Activated T-cell treated with anti-CD3 and anti-CD28 coated beads for 1 hour (primary cell): ENCODE measurements around the gene MYOF.
"Not testable (repeated sequence)": the region's sequence is repeated elsewhere in the genome, so short reads cannot be mapped to it uniquely, and the experiment has no call there.

Experiments
- DNase-seq: peaks from one replicate; pipeline ENCODE4 v3.0.0-alpha.2; 2020; ENCODE audit warnings: low read depth

The MYOF gene

DNA sequence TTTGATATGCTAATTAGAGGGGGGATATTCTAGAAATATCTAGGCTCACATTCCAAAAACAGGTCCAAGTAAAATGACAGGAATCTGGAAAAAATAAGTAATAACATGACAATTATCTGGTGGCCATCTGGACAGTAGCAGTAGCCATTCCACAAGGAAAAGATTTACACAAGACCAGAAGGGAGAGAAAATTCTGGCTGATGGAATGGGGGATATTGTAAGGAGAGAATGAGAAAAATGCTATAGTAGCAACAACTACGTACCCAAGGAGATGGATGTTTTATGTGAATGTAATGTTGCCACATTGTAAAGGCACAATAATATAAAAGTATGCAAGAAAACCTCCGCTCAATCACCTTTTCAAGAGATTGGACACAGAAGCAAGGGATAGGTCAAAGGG, 5.4 kb downstream of the MYOF start:
- no peak for DNase-seq

DNA sequence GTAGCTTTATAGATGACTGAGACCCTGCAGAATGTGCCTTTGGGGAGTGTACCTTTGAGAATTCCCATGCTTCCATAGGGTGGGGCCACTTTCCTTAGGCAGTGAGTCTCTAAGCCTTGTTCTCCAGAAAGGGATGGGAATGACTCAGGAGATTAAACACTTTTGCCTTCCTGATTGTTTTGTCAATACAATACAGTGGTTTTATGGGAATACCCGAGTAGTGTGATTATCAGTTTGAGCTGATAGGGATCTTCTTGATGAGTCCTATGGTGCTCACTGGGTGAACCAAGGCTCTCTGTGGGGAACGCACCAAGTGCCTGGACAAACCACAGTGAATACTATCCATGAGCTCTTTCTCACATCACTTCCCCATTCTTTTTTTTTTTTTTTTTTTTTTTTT, 6.3 kb downstream of the MYOF start:
- no peak for DNase-seq

DNA sequence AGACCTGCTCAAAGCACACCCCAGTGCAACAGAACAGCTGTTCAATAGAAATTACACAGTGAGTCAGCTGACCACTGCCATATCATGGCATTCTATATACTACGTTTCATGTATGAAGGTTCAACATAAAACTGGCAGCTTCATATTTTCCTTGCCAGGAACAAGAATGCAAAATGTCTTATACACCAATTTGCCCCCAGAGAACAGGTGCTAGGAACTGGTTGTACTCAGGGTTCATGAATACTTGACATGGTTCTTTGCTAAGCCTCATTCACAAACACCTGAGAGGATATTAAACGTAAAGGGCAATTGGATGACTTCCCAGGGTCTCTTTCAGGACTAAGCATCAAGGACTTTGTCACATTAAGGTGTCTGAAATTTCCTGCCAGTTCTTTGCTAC, 6.9 kb downstream of the MYOF start:
- DNase-seq, result no peak

DNA sequence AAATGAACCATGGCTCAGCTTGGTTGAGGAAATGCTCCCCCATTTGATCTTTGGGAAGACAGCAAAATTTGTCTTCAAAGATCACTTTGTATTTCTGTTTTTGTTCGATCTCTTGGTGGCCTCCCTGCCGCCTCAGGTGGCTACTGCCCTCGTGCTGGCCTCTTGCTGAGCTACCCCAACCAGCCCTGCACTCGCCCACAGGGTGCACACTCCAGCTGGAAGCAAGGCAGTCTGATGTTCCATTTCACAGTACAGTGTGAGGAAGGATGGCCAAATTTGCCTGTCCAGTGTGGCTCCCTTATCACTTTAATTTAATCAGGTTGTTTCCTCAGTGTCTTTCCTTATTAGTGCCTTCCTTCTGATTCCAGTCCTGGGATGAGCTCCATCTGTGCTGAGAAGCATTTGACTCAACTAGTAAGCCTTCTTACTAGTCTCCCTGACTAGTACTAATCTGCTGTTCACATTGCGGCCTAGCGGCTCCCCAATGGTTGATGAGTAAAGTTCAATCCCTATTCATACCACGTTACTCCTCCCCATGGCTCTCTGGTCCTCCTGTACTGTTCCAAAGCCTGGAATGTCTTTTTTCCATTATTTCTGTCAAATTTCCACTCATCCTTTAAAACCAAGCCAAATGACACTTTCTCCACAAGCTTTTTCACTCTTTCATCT, 8.2 kb downstream of the MYOF start:
- no peak for DNase-seq

DNA sequence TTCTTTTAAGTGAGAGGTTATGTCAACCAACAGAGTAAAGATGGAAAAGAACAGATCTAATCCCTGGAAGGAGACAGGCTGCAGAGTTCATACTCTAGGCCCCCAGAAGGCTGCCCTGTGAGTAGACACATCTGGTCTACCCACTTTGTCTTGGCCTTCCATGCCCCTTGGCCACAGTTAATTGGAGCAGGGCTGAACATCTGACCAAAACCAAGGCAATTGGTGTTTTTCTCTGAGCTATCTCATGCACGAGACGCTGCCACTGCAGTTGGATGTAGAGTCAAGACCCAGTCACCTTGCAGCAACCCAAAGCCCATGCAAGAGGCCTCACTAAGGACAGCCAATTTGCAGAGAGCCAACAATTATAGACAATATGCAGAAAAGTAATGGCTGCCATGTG, 9.0 kb downstream of the MYOF start:
- DNase-seq, result no peak

DNA sequence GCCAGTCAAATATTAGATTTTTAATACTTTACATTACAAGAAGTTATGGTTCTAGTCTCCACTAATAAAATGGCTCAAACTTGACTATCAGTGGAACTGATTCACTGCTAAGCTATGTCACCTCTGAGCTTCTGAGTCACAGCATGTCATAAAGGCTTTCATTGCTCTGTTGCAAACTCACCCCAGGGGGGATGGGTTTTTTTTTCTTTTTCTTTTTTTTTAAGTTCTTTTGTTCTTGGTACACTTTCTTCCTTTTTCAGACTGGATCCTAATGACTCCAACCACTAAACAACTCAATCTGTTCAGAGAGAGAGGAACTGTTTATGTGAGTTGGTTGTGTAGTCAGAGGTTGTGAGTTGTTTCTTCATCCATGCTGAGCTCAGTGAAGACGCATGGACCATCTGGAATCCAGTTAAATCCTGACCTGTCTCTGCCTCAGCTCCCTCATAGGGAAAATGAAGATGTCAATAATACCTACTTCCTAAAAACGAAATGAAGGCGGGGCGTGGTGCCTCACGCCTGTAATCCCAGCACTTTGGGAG, 11.0 kb downstream of the MYOF start:
- no peak for DNase-seq

DNA sequence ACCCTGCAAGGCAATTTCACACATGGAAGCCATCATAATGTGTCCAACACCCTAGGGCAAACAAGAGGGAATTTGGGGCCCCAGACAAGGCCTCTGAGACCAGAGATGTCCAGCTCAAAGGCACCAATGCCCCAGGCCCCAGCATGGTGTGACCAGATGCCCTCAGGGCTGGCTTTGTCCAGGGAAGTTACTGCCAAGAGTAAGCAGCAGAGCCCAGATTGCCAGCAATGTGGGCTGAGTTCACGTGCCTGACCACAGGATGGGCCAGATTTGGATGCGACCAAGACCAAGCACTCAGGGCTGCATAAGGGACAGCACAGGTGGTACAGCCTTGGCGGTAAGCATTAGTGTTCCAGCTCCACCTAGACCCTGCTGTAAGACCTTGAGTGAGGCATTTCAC, 12.7 kb downstream of the MYOF start:
- DNase-seq, result no peak

DNA sequence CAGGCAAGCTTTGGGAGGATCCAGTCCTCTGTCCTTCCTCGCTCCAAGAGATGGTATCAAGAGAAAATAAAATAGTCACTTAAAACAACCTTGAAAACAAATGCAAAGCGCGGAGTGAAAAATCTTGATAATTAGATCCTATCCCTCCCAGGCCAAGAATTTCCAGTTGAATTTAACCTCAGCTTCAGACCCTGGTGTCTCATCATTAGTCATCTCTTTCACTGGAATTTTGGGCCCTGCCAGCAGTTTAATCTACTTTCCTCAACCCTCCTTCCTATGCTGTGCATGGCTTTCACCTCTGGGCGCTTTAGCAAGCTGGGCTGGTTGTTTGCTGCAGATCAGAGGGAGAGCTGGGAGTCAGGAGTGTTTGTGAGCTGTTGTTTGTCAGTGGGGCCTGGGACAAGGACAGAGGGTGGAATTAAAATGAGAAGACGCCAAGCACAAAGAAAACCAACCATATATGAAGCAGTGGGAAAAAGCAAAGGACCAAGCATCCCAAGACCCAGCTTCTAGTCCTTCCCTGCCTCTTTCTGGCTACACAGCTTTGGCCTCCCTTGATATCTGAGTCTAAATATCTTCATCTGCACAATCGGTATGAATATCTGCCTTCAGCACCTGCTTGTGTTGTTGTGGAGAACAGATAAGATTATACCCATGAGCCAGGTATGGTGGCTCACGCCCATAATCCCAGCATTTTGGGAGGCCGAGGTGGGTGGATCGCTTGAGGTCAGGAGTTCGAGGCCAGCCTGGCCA, 13.5 kb downstream of the MYOF start:
- DNase-seq, result no peak

DNA sequence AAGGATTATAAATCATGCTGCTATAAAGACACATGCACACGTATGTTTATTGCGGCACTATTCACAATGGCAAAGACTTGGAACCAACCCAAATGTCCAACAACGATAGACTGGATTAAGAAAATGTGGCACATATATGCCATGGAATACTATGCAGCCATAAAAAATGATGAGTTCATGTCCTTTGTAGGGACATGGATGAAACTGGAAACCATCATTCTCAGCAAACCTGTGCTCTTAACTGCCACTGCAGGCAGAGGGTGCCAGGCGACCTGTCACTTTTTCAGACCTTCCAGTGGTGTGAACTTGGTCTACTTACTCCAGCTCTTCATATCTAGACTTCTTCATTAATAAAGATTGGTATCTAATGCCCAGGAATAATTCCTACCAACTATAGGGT, 14.5 kb downstream of the MYOF start:
- DNase-seq, result not testable (repeated sequence)

DNA sequence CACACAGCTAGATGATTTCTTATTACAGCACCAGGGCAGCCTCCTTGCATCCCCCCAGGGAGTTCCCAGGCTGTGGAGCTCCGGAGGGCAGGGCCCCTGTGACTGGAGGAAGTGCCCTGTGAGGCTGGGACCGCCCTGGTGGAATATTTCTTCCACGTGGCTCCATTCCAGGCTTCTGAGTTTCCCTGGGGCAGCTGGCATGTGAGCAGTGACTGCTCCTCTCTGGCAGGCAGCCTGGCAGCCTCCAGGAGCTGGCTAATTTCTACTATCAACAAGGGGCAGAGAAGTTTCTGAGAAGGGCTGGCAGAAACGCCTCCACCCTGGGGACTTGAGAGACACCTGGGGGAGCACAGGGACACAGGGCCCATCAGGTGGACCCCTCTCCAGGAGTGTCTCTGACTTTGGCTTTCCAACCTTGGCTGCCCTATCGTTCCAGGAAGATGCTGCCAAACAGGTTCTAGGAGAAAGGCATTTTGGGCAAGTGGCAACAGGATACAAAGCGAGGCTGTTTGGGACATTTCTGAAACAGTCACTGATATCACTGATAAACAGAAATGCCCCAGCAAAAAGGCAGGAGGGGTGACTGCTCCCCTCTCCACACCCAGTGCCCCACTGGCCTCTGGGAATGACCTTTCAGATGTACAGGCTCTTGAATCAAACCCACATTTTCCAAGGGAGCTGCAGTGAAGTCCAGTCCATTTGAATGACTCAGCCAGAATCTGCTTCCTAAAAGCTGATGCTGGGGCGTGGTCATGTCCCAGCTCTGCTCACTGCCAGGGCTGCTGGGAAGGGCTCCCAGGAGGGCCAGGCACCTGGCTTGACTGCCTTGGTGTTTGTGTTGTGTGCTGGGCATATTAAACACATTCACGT, 16.1 kb downstream of the MYOF start:
- no peak for DNase-seq

DNA sequence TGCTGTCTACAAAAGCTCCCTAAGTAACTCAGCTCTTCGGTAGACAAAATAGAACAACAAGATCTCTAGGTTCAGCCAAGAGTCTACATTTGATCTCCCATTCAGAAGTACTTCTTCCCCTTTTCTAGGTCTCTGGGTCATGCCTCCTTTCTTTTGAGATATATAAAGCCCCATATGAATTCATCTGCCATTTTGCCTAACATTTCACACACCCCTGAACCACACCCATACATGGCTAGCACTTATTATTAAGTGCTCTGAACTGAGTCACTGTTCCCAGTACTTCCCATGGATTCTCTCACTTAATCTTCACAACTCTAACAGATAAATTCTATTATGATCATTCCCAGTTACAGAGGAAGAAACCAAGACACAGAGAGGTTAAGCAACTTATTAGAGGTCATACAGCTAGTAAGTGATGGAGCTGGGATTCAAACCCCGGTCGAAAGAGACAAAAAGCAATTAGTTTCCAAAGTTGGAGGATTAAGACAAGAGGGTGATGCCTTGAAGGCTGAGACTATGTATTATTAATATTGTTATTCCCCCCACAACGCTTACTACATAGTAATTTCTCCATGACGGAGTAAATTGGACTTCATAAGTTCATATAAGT, 17.3 kb downstream of the MYOF start:
- no peak for DNase-seq

DNA sequence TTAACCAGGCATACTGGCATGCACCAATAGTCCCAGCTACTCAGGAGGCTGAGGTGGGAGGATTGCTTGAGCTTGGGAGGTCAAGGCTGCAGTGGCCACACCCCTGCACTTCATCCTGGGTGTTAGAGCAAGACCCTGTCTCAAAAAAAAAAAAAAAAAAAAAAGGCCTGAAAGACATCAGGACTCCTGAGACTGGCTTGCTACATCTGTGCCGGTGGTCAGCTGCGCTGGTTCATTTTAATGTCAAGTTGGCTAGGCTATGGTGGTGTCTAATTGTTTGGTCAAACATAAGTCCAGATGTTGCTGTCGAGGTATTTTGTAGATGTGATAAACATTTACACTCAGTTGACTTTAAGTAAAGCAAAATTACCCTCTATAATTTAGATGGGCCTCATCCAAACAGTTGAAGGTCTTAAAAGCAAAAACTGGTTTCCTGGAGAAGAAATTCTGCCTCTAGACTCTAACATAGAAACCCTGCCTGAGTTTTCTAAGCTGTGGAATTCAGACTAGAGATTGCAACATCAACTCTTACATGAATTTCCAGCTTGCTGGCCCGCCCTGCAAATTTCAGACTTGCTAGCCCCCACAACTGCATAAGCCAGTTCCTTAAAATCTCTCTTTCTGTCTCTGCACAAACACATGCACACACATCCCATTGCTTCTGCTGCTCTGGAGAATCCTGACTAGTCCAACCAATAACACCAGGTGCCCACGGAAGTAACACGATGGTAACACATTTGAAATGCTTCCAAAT, 18.2 kb downstream of the MYOF start:
- DNase-seq, result no peak

DNA sequence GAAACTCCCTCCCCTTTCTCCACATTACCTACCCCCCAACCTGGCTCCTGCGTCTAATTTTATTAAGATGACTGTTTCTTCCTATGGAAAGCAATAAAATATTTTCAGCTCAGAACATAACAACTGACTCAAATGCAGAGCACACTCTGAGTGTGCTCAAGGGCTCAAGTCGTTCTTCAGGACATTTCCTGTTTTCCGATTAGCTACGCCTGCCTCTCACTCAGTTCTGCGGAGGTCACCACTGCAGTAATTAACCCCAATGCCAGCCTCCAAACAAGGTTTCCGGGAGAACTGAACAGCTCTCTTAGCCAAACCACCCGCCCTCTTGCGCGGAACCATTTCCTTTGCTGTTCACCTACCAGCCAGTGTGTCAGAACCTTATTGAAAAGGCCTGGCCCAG, 19.3 kb downstream of the MYOF start:
- no peak for DNase-seq

DNA sequence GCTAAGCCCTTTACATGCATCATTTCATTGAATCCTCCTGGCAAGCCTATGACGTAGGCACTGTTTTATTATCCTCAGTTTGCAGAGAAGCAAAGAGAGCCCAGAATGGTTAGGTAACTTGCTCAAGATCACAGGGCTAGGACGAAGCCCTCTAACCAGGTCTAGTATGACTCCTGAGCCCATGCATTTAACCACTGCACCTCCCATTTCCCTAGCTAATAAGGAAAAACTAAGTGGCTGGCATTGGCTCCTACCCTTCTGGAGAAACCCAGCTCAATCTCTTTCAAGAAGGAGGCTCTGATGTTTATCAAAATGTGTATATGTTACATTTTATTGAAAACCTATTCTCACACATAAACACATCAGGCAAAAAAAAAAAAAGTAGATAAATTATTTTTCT, 19.8 kb downstream of the MYOF start:
- no peak for DNase-seq

DNA sequence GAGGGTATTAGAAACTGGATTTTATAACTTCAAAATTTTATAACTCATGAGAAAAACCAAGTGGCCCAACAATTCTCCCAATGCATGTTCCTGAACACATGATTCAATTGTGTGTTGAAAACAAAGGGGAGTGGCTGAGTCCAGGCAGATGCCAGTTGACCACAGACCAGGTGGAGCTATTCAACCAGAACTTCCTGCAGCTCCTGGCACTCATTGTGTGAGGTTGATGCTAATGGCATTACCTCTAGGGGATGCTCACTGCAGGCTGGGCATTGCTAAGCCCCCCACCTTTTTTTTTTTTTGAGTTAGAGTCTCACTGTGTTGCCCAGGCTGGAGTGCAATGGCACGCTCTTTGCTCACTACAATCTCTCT, 20.3 kb downstream of the MYOF start:
- no peak for DNase-seq

DNA sequence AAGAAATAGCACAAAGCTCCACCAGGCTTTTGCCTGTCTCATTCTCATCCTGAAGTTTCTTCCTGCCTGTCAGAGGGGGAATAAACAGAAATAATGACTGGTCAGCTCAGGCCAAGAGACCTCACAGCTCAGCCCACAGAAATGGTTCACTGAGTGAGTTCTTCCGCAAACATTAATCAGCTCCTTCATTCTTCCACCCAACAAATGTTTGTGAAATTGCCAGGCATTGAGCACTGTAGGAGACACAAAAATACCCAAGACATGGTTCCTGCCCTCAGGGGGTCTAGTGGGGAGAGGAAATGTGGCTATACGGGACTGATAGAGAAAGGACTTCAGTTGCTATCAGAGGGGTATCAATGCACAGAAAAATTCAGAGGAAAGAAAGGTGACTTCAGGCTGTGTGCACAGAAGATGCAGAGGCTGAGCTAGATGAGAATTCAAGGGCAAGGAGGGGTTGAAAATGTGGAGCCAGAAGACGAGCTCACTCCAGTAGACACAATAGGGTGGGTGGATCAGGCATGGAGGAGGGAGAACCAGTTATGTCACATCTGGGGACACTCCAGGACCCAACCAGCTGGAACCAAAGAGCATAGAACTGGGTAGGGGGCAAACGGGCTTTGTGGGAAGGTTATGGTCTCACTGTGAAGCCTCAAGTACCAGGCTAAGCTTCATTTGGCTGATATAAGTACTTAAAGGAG, 20.9 kb downstream of the MYOF start:
- no peak for DNase-seq

DNA sequence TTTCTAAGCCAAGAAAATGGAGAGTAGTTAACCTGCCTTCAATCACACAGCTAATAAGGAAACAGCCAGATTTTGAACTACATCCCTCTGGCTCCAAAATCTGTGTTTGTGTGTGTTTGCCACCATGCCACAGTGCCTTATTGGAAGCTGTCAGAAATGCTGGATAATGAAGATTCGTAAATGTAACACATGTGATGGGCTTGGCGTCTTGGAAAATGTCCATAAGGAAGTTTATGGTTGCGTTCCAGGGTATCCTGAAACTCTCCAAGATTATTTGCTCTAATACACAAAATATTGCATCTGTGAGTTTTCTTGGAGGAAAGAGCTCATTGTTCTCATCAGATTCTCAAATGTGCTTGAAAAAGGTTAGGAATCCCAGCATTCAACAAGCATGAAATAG, 22.7 kb downstream of the MYOF start:
- DNase-seq, result no peak

DNA sequence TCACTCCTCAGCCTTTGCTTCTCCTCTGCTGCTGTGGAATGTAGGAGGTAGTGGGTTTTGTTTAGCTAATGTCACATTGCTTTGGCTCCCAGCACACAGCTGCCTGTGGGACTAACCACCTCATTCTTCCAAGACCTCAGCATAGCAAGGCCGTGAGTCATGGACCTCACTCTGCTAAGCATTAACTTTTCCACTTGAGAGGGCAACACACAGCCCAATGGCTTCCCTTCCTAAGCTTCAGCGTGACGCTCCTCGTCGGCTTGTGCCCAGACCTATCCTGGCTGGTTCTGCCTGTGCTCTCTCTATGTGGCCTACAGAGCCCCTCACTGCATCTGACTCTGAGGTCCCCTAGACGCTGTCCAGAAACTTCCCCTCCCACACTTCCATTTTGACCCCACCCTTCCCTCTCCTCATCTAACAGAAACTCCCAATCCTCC, 23.3 kb downstream of the MYOF start:
- DNase-seq, result no peak

DNA sequence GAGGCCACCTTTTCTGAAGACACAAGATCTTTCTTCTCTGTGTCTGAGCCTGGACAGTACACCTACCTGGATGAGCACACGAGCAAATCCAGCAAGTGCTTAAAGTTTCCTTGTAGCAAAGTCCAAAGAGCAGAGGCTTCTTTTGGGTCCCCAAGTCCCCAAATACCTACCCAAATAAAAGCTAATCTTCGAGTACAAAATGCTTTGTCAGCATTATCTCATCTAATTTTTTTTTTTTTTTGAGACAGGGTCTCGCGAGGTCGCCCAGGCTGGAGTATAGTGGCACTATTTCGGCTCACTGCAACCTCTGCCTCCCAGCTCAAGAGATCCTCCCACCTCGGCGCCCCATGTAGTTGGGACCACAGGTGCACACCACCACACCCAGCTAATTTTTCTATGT, 24.6 kb downstream of the MYOF start:
- no peak for DNase-seq

DNA sequence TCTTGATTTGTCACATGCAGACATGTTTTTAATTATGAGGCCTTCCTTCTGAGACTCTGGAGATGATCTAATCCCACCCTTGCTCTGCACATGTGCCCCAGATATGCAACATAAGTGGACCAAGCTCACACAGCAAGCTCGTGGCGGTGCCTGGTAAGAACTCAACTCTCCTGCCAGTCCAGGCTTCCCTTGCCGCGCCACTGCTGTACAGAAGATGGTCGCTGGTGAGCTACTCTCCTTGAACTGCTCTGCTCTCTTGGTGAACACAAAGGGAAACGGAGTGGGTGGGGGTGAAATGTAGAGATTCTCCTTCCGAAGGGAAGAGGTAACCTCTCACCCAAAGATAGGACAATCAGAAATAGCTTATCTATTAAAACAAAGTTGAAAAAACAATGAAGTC, 25.7 kb downstream of the MYOF start:
- DNase-seq, result no peak

DNA sequence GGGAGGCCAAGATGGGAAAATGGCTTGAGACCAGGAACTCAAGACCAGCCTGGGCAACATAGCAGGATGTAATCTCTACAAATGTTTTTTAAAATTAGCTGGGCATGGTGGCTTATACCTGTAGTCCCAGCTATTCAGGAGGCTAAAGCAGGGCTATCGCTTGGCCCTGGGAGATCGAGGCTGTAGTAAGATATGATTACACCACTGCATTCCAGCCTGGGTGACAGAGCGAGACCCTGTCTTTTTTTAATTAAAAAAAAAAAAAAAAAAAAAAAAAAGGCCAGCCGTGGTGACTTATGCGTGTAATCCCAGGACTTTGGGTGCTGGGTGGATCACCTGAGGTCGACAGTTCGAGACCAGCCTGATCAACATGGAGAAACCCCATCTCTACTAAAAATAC, 27.4 kb downstream of the MYOF start:
- no peak for DNase-seq
